Measurements from ENCODE around the gene SIGLEC5.
"Not testable (repeated sequence)": the region's sequence is repeated elsewhere in the genome, so short reads cannot be mapped to it uniquely, and the experiment has no call there.

SIGLEC5 gene, protein sequence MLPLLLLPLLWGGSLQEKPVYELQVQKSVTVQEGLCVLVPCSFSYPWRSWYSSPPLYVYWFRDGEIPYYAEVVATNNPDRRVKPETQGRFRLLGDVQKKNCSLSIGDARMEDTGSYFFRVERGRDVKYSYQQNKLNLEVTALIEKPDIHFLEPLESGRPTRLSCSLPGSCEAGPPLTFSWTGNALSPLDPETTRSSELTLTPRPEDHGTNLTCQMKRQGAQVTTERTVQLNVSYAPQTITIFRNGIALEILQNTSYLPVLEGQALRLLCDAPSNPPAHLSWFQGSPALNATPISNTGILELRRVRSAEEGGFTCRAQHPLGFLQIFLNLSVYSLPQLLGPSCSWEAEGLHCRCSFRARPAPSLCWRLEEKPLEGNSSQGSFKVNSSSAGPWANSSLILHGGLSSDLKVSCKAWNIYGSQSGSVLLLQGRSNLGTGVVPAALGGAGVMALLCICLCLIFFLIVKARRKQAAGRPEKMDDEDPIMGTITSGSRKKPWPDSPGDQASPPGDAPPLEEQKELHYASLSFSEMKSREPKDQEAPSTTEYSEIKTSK

DNA sequence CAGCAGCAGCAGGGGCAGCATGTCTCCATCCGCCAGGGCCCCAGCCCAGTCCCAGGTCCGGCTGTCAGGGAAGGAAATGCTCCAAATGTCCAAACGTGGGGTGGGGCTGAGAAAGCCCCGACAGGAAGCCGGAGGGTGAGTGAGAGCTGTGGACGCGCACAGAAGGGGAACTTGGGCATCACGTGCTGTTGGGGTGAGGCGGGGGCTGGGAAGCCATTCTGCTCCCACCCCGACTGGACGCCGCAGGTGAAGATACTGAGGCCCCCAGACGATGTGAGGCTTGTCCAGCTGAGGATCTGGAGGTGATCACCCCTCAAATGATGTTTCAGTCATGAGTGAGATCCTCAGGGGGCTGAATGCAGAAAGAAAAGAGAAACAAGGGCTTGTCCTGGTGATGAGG is at the start of gene SIGLEC5:
TSS of gene SIGLEC5 (minus strand) at position 87 of the 400 bp plus-strand sequence. CDS start at position 21, 66 bp downstream.
- not testable (repeated sequence) for DNase-seq

DNA sequence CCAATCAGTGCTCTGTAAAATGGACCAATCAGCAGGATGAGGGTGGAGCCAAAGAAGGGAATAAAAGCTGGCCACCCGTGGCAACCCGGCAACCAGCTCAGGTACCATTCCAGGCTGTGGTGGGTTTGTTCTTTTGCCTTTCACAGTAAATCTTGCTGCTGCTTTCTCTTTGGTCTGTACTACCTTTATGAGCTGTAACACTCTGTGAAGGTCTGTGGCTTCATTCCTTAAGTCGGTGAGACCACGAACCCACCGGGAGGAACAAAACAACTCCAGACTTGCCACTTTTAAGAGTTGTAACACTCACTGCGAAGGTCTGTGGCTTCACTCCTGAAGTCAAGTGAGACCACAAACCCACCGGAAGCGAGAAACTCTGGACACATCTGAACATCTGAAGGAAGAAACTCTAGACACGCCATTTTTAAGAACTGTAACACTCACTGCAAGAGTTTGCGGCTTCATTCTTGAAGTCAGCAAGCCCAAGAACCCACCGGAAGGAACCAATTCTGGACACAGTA is 46.4 kb upstream of the SIGLEC5 start:
- DNase-seq: no peak

DNA sequence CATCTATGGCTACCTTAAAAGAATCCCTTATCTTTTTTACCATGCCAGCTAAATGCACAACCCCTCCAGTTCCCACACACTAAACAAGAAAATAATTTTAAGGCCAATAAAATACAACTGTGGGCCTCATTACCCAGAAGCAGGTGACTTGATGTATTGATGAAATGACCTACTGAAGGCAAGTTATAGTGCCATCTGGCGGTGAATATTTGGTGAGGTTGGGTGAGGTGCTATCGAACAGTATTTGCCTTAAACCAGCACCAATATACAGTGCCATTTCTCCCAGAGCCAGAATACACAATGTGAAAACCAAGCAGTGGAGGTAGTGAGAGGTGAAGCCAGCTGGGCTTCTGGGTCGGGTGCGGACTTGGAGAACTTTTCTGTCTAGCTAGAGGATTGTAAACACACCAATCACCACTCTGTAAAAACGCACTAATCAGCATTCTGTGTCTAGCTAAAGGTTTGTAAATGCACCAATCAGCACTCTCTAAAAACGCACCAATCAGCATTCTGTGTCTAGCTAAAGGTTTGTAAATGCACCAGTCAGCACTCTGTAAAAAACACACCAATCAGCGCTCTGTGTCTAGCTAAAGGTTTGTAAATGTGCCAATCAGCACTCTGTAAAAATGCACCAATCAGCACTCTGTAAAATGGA is 45.8 kb upstream of the SIGLEC5 start:
- DNase-seq: not testable (repeated sequence)

DNA sequence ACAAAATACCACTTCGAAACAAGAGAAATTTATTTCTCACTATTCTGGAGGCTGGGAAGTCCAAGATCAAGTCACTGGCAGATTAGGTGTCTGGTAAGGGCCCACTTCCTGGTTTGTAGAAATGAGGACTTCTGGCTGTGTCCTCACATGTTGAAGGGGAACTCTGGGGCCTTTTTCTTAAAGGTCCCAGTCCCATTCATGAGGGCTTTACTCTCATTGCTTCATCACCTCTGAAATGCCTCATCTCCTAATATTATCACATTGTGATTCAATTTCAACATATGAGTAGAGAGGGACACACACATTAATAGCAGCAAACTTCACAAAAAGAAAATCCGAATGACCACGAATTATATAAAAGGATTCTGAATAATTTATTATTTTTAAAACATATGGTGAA is 38.0 kb upstream of the SIGLEC5 start:
- DNase-seq: no peak

GRCh38 chr19:51664997-51665396 is 34.8 kb upstream of the SIGLEC5 start:
- DNase-seq: no peak

DNA sequence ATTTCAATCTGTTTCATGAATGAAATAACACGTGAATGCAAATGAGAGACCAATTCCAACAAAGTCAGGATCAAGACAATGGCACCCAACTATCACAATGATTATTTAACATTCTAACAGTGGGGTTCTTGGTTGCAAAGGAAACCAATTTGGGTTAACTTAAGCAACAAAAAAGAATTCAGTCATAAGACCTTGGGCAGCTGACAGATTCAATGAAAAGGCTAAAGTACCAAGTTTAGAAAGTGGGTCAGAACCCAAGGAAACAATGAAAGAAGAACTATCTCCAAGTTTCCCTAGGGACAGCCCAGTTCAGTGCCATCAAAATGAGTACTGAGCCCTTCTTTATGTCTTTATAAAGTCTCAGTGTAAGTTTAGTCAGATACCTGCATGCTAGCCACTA is 33.9 kb upstream of the SIGLEC5 start:
- DNase-seq: no peak

DNA sequence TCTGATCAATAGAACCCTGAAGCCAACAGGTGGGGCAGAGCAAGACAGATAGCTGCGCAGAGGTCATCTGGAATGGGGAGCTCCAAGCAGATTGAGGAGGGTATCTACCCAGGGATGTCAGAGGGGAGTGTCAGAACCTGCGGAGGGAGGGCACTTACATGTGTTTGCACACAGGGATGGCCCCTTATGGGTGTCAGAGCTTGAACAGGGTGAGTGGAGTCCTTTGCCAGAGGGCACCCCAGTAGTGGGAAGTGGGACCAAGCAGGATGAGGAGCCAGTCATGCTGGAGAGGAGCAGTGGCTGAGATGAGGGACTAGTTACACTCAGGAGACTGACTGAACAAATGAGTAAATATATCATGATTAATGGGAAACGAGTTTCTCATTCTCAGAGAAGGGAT is 33.4 kb upstream of the SIGLEC5 start:
- no peak for DNase-seq

DNA sequence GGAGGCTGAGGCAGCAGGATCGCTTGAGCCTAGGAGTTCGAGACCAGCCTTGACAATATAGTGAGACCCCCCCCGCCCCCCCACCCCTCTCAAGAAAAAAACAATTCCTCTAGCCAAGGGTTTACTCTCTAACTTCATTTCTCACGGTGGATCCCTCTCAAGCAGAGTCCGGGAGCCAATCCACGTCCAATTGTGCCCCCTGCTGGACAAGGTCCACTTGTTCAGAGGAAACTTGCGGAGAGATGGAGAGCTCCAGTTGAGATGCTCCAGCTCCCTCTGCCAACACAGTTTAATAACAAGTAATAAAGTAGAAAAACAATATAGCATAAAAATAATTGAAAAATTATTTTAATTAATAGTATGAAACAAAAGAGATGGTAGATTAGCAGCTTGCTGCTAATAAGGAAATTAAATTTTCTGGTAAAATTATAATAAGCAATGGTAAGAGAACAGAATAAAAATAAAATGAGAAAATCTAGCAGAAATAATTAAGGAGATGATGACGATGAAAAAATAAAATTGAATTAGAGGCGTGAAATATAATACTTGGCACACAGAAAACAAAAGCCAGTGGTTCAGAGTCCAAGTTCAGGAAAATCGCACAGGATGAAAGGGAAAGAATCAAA is 30.9 kb upstream of the SIGLEC5 start:
- DNase-seq: no peak

- DNase-seq: no peak
Measured at GRCh38 chr19:51654783-51655182, 24.6 kb upstream of the SIGLEC5 start.

DNA sequence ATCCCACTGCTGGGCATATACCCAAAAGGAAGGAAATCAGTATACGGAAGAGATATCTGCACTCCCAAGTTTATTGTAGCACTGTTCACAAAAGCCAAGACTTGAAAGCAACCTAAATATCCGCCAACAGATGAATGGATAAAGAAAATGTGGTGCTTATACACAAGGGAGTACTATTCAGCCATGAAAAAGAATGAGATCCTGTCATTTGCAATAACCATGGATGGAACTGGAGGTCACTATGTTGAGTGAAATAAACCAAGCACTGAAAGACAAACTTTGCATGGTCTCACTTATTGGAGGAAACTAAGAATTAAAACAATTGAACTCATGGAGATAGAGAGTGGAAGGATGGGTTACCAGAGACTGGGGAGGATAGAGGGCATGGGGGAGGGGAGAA is 23.0 kb upstream of the SIGLEC5 start:
- DNase-seq: no peak

DNA sequence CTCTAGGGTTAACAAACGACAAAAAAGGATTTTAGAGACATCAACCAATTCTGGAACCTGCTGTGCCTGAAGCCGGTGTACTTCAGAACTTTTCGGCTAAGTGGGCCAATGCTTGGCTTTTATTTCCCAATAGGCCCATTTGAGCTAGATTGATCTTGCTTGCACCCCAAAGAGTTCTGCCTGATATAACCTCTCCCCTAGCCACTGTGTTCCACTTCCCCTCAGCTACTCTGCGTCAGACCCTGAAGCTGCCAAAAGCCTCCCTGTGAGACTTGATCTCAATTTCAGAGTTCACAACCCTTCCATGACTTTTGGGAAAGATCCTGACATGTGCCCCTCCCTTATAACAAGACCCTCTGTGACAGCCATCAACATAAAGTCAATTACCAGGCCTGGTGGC is 22.1 kb upstream of the SIGLEC5 start:
- no peak for DNase-seq

DNA sequence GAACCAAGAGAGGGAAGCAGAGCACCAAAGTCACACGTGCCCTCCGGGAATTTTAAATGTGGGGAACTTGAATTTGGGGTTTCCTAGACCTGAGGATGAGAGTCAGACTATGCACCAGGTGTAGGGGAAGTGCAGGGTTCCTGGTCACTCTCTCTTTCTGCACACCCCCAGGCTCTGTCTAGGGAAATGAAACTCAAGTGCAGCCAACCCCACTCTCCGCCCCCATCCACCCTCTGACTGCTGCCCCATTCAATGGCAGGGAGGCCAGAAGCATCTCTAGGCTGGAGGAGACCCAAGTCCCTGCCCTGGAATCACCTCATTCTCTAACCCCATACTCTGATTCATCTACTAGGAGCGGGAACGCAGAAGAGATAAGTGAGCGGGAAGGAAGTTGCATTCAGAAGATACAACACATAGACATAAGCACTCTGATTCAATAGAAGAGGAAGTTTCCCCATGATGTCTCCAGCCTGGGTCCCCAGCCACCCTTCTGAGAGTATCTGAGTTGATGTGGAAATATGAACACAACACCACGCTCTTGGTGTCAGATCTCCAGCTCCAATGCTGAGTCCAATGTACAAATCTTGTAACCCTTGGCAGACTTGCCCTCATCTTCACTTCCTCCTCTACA is 21.1 kb upstream of the SIGLEC5 start:
- no peak for DNase-seq

DNA sequence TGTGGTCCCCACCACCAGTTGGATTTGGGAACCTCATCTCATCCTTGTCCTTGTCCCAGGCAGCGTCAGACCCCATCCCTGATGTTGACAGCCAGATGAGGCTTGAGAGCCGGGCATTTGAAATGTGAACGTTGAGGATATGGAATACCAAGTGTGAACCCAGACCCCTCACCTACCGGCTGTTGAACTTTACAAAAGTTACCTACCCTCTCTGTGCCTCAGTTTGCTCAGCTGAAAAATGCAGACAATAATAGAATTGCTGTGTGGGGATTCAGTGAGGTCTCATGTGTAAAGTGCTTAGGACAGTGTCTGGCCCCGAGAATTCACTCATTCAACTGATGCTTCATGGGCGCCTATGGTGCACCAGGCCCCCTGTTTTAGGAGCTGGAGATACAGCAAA is 17.1 kb upstream of the SIGLEC5 start:
- DNase-seq: no peak

GRCh38 chr19:51646730-51647129 is 16.5 kb upstream of the SIGLEC5 start, which contains the start of gene SIGLEC14:
Gene SIGLEC14, minus strand, starts transcription at chr19:51646825. Its CDS starts 66 bp downstream, at chr19:51646759.
- not testable (repeated sequence) for DNase-seq

DNA sequence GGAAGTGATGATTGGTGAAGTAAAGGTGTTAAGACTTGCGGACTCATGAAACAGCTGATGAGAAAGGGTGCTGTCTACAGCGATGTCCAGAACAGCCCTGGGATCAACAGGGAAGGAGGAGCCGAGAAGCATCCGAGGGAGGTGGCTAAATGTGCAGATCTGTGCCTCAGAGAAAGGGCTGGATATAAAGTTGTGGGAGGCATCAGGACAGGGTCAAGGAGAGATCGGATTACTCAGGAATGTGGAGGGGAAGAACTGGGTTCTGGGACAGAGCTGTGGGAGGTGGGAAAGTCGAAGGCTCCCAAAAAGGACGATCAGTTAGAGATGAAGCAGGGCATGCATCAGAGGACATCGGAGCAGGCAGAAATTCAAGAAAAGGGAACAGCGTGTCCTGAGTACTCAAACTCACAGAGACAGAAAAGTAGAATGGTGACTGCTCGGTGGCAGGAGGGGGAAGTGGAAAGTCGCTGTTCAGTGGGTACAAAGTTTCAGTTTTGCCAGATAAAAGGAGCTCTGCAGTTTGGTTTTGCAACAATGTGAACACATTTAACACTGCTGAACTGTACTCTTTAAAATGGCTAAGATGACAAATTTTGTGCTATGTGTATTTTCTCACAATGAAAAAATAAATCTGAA is 14.6 kb upstream of the SIGLEC5 start:
- no peak for DNase-seq

- no peak for DNase-seq
Measured at GRCh38 chr19:51641648-51642047, 11.4 kb upstream of the SIGLEC5 start.

DNA sequence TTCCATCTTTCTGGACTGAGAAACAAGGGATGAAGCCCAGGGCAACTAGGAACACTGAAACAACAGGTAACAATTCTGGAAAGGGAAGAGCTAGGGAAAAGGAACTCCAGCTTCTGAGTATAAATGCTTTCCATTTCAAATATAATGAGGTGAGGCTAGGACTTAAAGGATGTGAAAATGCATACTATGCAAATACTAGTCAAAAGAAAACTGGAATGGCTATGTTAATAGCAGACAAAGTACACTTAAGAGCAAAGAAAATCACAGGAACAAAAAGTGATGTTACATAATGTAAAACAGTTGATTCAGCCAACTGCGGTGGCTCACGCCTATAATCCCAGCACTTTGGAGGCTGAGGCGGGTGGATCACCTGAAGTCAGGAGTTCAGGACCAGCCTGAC is 10.2 kb upstream of the SIGLEC5 start:
- DNase-seq: no peak

- DNase-seq: no peak
Measured at GRCh38 chr19:51639916-51640315, 9.7 kb upstream of the SIGLEC5 start.

DNA sequence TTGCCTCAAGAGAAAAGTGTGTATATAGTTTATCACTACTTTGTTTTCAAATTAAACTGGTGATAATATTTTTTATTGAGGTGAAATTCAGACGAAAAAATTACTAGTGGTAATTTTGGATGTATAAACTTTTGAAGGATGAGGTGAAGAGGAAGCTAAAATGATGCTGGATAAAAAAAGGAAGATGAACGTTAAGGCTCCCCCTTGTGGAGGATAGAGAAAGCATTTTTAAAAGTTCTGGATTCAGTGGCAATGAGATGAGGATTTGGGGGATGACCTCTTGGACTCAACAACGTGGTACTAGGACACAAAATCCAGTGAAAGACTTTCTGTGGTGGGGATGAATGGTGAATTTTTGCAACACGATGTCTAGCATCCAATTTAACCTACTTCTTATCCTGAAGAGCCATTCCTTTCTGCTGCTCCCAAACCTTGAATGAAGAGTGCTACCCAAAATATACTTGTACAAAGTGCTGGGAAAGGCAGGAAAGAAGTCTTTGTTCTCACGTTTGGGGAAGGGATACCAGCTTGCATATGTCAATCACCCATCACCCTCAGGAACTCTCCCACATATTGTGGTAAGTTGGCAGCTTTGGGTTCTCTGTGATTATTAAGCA is 7.3 kb upstream of the SIGLEC5 start:
- no peak for DNase-seq

DNA sequence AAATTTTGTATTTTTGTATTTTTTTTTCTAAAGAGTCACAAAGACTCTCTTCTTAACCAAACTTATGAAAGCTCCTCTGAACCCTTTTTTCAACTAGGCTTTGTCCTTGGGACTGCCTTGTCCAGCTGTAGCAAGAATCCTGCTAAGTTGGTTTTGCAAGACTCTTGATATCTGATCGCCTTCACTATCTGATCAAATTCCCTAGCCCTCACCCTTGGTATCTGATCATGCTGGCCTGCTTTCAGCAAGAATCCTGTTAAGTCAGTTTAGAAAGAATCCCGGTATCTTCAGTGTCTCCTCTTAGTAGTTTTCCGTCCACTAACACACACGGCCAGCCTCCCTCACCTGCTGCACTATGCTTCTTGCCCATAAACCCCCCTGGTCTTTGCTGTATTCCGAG is 1.9 kb upstream of the SIGLEC5 start:
- DNase-seq: no peak

GRCh38 chr19:51628153-51628939 is 1.9 kb downstream of the SIGLEC5 start:
- DNase-seq: no peak
